ENCODE measurements around the gene HDAC4.

GRCh38 chr2:239311132-239312040, 89.4 kb downstream of the HDAC4 start:
- TF ChIP-seq CTCF (IDR thresholded peaks at IDR 0.05) (no peak), POLR2A (IDR thresholded peaks at IDR 0.05) (no peak)
